LNCaP clone FGC (cell line): ENCODE results near the gene NR1H2.

Experiments
- DNase-seq: peaks from one replicate; pipeline ENCODE4 v3.0.0-alpha.2; 2011; ENCODE audit warnings: low read depth
- H3K4me3 ChIP-seq: 2 replicates; pipeline ENCODE4 v1.5.1; 2011; ENCODE audit warnings: mild to moderate bottlenecking, low read depth, low read length, control low read depth
- TF ChIP-seq, protein P1 (sequence below): IDR thresholded peaks from 2 replicates; pipeline ENCODE4 v1.5.1; 2012; ENCODE audit warnings: mild to moderate bottlenecking; ENCODE audit not compliant: control insufficient read depth, insufficient read depth; ENCODE audit errors: extremely low read depth

Gene NR1H2

DNA sequence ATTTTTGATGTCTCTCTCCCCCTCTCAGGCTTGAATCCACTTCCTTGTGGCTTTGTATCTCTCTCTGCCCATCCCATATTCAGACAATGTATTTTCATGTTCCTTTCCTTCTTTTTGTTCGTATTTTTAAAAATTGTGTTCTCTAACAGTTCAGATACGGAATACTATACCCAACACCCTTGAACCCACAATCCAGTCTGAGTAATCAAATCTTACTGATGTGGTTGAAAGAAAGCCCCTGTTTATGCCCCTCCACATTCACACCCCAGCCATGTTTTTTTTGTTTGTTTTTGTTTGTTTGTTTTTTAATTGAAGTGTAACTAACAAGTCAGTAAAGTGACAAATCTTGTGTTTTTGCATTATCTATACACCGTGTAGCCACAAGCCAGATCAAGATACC lies 43.9 kb downstream of the NR1H2 start:
- DNase-seq: no peak
- H3K4me3 ChIP-seq: no peak overlapping the region
- TF ChIP-seq, protein P1, sequence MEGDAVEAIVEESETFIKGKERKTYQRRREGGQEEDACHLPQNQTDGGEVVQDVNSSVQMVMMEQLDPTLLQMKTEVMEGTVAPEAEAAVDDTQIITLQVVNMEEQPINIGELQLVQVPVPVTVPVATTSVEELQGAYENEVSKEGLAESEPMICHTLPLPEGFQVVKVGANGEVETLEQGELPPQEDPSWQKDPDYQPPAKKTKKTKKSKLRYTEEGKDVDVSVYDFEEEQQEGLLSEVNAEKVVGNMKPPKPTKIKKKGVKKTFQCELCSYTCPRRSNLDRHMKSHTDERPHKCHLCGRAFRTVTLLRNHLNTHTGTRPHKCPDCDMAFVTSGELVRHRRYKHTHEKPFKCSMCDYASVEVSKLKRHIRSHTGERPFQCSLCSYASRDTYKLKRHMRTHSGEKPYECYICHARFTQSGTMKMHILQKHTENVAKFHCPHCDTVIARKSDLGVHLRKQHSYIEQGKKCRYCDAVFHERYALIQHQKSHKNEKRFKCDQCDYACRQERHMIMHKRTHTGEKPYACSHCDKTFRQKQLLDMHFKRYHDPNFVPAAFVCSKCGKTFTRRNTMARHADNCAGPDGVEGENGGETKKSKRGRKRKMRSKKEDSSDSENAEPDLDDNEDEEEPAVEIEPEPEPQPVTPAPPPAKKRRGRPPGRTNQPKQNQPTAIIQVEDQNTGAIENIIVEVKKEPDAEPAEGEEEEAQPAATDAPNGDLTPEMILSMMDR: no peak

DNA sequence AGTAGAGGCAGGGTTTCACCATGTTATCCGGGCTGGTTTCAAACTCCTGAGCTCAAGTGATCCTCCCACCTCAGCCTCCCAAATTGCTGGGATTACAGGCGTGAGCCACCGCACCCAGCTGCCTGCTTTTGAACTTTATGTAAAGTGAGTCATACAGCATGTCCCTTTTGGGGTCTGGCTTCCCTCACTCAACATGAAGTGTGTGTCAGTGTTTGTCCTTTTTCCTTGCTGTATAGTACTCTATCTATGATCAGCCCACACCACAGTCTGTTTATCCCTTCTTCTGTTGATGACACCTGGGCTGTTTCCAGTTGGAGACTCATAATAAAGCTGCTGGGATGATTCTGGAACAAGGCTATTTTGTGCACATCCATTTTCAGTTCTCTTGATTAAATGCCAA lies 44.6 kb downstream of the NR1H2 start:
- H3K4me3 ChIP-seq: no peak overlapping the region
- DNase-seq: no peak
- TF ChIP-seq, protein P1: no peak

DNA sequence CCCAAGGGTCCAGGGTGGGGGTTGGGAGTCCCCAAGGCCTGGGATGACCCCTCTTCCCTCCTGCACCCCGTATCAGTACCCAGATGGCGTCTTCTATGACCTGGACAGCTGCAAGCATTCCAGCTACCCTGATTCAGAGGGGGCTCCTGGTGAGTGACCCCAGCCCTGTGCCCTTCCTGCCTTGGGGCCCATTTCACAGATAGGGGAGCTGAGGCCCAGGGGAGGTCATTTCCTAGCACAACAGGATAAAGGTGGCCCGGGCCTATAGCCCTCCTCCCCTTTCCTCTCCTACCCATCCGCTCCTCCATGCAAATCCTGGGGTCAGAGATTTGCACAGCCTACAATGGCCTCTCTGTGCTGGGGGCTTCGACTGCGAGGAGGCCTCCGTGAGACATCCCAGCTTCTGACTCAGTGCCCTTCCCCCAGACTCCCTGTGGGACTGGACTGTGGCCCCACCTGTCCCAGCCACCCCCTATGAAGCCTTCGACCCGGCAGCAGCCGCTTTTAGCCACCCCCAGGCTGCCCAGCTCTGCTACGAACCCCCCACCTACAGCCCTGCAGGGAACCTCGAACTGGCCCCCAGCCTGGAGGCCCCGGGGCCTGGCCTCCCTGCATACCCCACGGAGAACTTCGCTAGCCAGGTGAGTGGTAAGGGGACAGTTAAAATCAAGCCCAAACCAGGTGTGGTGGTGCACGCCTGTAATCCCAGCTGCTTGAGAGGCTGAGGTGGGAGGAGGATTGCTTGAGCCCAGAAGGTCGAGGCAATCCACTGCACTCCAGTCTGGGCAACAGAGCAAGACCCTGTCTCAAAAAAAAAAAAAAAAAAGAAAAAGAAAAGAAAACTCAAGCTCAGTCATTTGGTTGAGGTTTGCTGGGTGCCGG lies 46.4 kb downstream of the NR1H2 start:
- TF ChIP-seq, protein P1: no peak
- DNase-seq: no peak
- no peak overlapping the region for H3K4me3 ChIP-seq

DNA sequence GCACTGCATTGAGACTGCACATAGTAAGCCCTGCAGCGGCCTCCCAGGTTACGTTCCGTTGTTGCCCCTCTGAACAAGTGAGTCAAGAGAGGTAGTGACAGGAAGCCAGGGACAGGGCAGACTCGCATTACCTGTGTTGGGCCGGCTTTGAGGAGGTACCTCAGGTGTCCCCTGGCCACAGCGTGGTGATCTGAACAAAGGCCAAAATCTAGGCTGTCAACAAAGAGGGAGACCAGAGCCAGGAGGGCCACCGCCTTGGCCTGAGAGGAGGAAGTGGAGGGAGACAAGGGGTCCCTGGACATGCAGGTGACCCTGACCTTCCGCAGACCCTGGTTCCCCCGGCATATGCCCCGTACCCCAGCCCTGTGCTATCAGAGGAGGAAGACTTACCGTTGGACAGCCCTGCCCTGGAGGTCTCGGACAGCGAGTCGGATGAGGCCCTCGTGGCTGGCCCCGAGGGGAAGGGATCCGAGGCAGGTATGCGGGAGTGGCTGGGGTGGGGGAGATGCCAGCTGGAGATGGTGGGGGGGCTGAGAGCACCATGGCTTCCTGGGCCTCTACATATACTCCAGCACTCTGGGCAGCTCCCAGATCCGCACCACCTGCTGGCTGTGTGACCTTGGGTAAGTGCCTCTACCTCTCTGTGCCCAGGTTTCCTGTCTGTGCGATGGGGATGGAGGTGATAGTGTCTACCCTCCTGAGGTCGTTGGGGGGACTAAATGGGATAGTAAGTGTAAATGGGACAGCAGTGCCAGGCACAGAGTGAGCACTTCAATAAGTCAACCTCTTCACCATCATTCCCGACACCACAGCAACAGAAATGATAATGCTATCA lies 47.2 kb downstream of the NR1H2 start:
- DNase-seq: no peak
- no peak overlapping the region for H3K4me3 ChIP-seq
- TF ChIP-seq, protein P1: no peak

DNA sequence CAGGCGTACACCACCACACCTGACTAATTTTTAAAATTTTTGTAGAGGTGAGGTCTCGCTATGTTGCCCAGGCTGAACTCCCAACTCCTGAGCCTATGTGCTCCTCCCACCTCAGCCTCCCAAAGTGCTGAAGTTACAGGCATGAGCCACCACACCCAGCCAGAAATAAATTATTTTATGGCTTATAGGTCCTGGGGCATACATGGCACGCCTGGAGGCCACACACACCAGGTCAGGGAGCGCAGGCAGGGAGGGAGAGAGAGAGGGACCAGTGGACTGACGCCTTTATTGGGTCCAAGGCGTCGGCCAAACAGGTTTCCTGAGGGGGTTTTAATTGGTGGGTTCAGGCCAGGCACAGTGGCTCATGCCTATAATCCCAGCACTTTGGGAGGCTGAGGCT lies 49.3 kb downstream of the NR1H2 start:
- no peak for DNase-seq
- TF ChIP-seq, protein P1: no peak
- no peak overlapping the region for H3K4me3 ChIP-seq

DNA sequence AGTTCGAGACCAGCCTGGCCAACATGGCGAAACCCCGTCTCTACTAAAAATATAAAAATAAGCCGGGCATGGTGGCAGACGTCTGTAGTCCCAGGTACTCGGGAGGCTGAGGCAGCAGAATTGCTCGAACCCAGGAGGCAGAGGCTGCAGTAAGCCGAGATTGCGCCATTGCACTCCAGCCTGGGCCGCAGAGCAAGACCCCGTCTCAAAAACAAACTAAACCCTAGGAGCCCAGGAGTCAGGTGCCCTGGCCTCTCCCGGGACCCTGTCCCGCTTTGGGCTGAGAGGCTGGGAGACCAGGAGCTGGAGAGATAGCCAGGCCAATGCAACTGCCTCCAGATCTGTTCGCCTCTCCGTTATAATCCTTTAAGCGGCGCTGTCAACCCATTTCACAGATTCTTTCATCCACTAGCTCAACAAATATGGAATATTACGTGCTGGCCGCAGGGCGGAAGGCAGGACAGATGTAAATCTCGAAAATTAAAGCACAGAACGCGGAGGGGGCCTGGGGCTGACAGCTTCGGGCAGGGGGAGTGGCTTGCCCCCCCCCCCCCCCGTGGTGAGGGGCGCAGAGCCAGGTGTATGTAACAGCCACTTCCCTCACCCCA lies 51.2 kb downstream of the NR1H2 start:
- TF ChIP-seq, protein P1: no peak
- no peak overlapping the region for H3K4me3 ChIP-seq
- no peak for DNase-seq
